KMS-11 (cell line): ENCODE data around the gene EDAR.

Experiments
- H2AFZ ChIP-seq: fragments of 200-600 bp; sonication (generic); 2 replicates; pipeline ENCODE4 v1.6.1; 2016; ENCODE audit warnings: antibody characterized with exemption, mixed run types, low read depth
- H3K27ac ChIP-seq: fragments of 200-600 bp; sonication (generic); 2 replicates; pipeline ENCODE4 v1.6.1; 2016; ENCODE audit warnings: mild to moderate bottlenecking, mixed run types
- H3K27me3 ChIP-seq: fragments of 200-600 bp; sonication (generic); 2 replicates; pipeline ENCODE4 v1.6.1; 2017; ENCODE audit warnings: mild to moderate bottlenecking, low read depth, mixed run types, moderate library complexity; ENCODE audit not compliant: insufficient read depth
- H3K36me3 ChIP-seq: fragments of 200-600 bp; sonication (generic); 2 replicates; pipeline ENCODE4 v1.6.1; 2017; ENCODE audit warnings: mild to moderate bottlenecking, mixed run types; ENCODE audit not compliant: insufficient read depth
- H3K4me1 ChIP-seq: fragments of 200-600 bp; sonication (generic); 2 replicates; pipeline ENCODE4 v1.6.1; 2016; ENCODE audit warnings: mild to moderate bottlenecking, low read depth, mixed run types; ENCODE audit not compliant: poor library complexity, severe bottlenecking
- H3K4me2 ChIP-seq: fragments of 200-600 bp; sonication (generic); 2 replicates; pipeline ENCODE4 v1.7.0; 2016; ENCODE audit warnings: mild to moderate bottlenecking, mixed run types
- H3K4me3 ChIP-seq: fragments of 200-600 bp; sonication (generic); IDR thresholded peaks from 2 replicates; pipeline ENCODE4 v1.6.1; 2017; ENCODE audit warnings: low read depth, low read length, mixed read lengths; ENCODE audit not compliant: insufficient read depth
- H3K79me2 ChIP-seq: fragments of 200-600 bp; sonication (generic); 2 replicates; pipeline ENCODE4 v1.6.1; 2016; ENCODE audit warnings: low read depth, mixed run types; ENCODE audit not compliant: insufficient read depth
- H3K9ac ChIP-seq: fragments of 200-600 bp; sonication (generic); 2 replicates; pipeline ENCODE4 v1.6.1; 2016; ENCODE audit warnings: mild to moderate bottlenecking, mixed run types
- H4K20me1 ChIP-seq: fragments of 200-600 bp; sonication (generic); 2 replicates; pipeline ENCODE4 v1.6.1; 2016; ENCODE audit warnings: mild to moderate bottlenecking, mixed run types; ENCODE audit not compliant: insufficient read depth
- CTCF ChIP-seq: fragments of 200-600 bp; sonication (generic); conservative IDR thresholded peaks from 2 replicates; pipeline ENCODE4 v1.6.1; 2017; ENCODE audit warnings: low read depth, mild to moderate bottlenecking, antibody characterized with exemption, low read length, moderate library complexity, mixed read lengths

EDAR gene

DNA sequence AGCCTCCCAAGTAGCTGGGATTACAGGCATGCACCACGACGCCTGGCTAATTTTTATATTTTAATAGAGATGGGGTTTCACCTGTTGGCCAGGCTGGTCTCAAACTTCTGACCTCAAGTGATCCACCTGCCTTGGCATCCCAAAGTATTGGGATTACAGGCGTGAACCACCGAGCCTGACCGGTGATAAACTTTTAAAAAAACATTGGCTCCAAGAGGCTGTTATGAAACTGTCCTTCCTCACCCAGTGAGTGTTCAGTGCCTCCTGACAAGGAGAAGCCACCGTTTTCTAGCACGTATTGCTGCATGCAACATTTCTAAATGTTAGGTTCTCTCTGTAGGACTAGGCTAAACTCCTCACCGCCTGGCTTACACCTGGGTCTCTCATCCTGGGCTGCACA is 63.3 kb downstream of the EDAR start:
- no peak overlapping the region for H2AFZ ChIP-seq
- no peaks in the 10 kb centered on the region for H3K4me1 ChIP-seq
- H3K27ac ChIP-seq = no peak overlapping the region
- no peak overlapping the region for H3K4me3 ChIP-seq
- H3K27me3 ChIP-seq = no peaks in the 10 kb centered on the region
- no peaks in the 10 kb centered on the region for H4K20me1 ChIP-seq
- H3K36me3 ChIP-seq = no peaks in the 10 kb centered on the region
- H3K9ac ChIP-seq = no peak overlapping the region
- no peak overlapping the region for H3K4me2 ChIP-seq
- H3K79me2 ChIP-seq = no peaks in the 10 kb centered on the region
- no peak for TF ChIP-seq CTCF

DNA sequence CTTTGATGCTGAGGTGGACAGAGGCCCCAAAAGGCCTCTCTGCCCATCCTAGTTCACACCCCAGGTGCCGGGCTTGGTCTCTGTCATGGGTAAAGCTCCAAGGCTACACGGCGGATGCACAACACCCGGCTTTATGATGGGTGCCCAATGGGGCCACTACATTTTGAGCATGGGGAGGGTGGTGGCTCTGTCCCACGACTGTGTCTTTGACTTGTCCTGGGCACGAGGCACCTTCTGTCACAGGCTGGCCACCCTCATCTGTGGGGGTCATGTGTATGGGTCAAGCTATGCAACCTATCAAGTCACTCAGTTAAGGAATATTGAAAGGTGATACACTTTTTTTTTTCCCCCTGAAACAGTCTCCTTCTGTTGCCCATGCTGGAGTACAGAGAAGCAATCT is 63.7 kb downstream of the EDAR start:
- H4K20me1 ChIP-seq = no peaks in the 10 kb centered on the region
- H3K9ac ChIP-seq = no peak overlapping the region
- no peak overlapping the region for H2AFZ ChIP-seq
- no peak overlapping the region for H3K27ac ChIP-seq
- H3K79me2 ChIP-seq = no peaks in the 10 kb centered on the region
- H3K27me3 ChIP-seq = no peaks in the 10 kb centered on the region
- H3K4me2 ChIP-seq = no peak overlapping the region
- H3K36me3 ChIP-seq = no peaks in the 10 kb centered on the region
- H3K4me3 ChIP-seq = no peak overlapping the region
- H3K4me1 ChIP-seq = no peaks in the 10 kb centered on the region
- TF ChIP-seq CTCF = no peak

DNA sequence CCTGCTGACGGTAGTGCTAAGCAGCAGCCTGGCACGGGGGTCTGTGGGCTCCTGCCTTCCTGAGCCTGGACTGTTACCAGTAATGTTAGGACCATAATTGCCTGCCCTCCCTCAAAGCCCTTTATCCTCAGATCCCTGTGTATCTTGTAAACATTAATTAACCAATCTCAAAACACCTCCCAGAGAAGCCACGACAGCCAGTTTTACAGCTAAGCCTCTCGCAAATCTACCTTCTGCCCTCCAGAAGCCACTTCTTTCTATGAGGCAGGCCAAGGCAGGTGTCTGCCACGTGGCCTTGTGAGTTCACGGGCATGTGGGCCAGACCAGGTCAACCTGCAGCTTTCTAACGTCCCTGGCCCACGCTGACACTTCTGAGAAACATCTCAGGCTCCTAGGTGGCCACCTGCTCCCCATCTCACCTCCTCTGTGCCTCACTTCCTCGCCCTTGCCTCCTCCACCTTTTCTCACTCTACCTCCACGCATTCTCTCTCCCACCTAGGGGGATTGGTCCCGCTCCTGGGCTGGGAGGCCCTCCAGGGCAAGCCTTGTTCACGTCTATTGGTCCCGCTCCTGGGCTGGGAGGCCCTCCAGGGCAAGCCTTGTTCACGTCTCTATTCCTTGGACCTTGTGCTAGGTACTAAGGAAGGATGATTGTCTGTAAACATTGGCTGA is 64.3 kb downstream of the EDAR start:
- no peak overlapping the region for H3K4me2 ChIP-seq
- no peak overlapping the region for H3K9ac ChIP-seq
- no peak overlapping the region for H2AFZ ChIP-seq
- H4K20me1 ChIP-seq = no peaks in the 10 kb centered on the region
- H3K27ac ChIP-seq = no peak overlapping the region
- no peak overlapping the region for H3K4me3 ChIP-seq
- no peak for TF ChIP-seq CTCF
- no peaks in the 10 kb centered on the region for H3K36me3 ChIP-seq
- no peaks in the 10 kb centered on the region for H3K27me3 ChIP-seq
- no peaks in the 10 kb centered on the region for H3K4me1 ChIP-seq
- no peaks in the 10 kb centered on the region for H3K79me2 ChIP-seq

GRCh38 chr2:108923736-108924579 is 65.1 kb downstream of the EDAR start:
- no peak for TF ChIP-seq CTCF
- no peaks in the 10 kb centered on the region for H3K27me3 ChIP-seq
- no peak overlapping the region for H3K4me2 ChIP-seq

More at GRCh38 chr2:108923736-108924579, 65.1 kb downstream of the EDAR start:
- no peaks in the 10 kb centered on the region for H3K4me1 ChIP-seq
- H4K20me1 ChIP-seq = no peaks in the 10 kb centered on the region
- no peaks in the 10 kb centered on the region for H3K79me2 ChIP-seq
- H3K27ac ChIP-seq = no peak overlapping the region
- no peak overlapping the region for H2AFZ ChIP-seq
- H3K4me3 ChIP-seq = no peak overlapping the region
- H3K9ac ChIP-seq = no peak overlapping the region
- no peaks in the 10 kb centered on the region for H3K36me3 ChIP-seq
